ENCODE data around the gene FOXP1. TPM values are rescaled to one million over a fixed set of nuclear protein-coding genes. Genes with fewer than 3 reads are reported as not detected.
A peak's percentile ranks its signal among the peaks of the same experiment; 100 is the strongest.

Gene FOXP1
- total and polyA plus RNA-seq, 2 donors = 26.1 to 42.3 TPM

GRCh38 chr3:71110385-71111222 lies 472.9 kb downstream of the FOXP1 start:
- 98% methylated on average over 8 of the region's 8 CpGs for WGBS
- no peaks in the 10 kb centered on the region for H3K27me3 ChIP-seq (ENCODE audit: control insufficient read depth in 2 of 2, insufficient read depth in 1 of 2, low read length in 1 of 2)
- no peak overlapping the region for H3K4me3 ChIP-seq (ENCODE audit: low read length in 2 of 2)
- H3K9me3 ChIP-seq (ENCODE audit: control insufficient read depth in 2 of 2, insufficient read depth in 1 of 2, low read length in 1 of 2) = no peaks in the 10 kb centered on the region
- H3K27ac ChIP-seq (ENCODE audit: low read depth in 1 of 2, low read length in 1 of 2) = peak overlapping the region in 1 of 2 donors; percentile 8
- no peak for DNase-seq (ENCODE audit: low read depth in 6 of 9, low spot score in 9 of 9)
- peaks cover 0 to 5% of the 10 kb centered on the region in 2 donors for H3K4me1 ChIP-seq (ENCODE audit: control insufficient read depth in 2 of 2, insufficient read depth in 2 of 2, low read length in 2 of 2)
- peaks cover 29 to 63% of the 10 kb centered on the region in 2 donors for H3K36me3 ChIP-seq (ENCODE audit: control insufficient read depth in 2 of 2, insufficient read depth in 2 of 2, low read length in 1 of 2)

DNA sequence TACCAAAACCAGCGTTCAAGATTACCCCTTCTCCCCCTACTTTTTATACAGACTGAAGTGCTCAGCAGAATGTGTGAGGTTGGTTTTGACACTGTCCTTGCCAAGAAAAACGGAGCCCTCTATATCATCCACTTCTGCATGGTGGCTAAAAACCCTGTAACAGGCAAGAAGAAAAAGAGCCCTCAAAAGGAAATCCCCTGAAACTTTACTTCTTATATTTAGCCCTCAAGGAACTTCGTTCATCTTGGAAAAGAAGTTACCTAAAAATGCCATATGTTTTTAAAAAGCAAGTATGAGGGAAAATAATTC lies 473.6 kb downstream of the FOXP1 start:
- Histone ChIP-seq H3K4me3 (ENCODE audit: low read length in 2 of 2) (no peak overlapping the region), H3K4me1 (ENCODE audit: control insufficient read depth in 2 of 2, insufficient read depth in 2 of 2, low read length in 2 of 2) (peaks cover 0 to 5% of the 10 kb centered on the region in 2 donors), H3K27ac (ENCODE audit: low read depth in 1 of 2, low read length in 1 of 2) (peak overlapping the region in 1 of 2 donors; percentile 8), H3K36me3 (ENCODE audit: control insufficient read depth in 2 of 2, insufficient read depth in 2 of 2, low read length in 1 of 2) (peaks cover 29 to 65% of the 10 kb centered on the region in 2 donors), H3K9me3 (ENCODE audit: control insufficient read depth in 2 of 2, insufficient read depth in 1 of 2, low read length in 1 of 2) (no peaks in the 10 kb centered on the region), H3K27me3 (ENCODE audit: control insufficient read depth in 2 of 2, insufficient read depth in 1 of 2, low read length in 1 of 2) (no peaks in the 10 kb centered on the region)
- 86% methylated on average over 3 of the region's 3 CpGs for WGBS
- no peak for DNase-seq (ENCODE audit: low read depth in 6 of 9, low spot score in 9 of 9)

GRCh38 chr3:71109241-71109976 lies 474.1 kb downstream of the FOXP1 start:
- Histone ChIP-seq H3K27ac (ENCODE audit: low read depth in 1 of 2, low read length in 1 of 2) (peak overlapping the region in 1 of 2 donors; percentile 8), H3K9me3 (ENCODE audit: control insufficient read depth in 2 of 2, insufficient read depth in 1 of 2, low read length in 1 of 2) (no peaks in the 10 kb centered on the region), H3K36me3 (ENCODE audit: control insufficient read depth in 2 of 2, insufficient read depth in 2 of 2, low read length in 1 of 2) (peaks cover 26 to 67% of the 10 kb centered on the region in 2 donors), H3K4me3 (ENCODE audit: low read length in 2 of 2) (no peak overlapping the region), H3K27me3 (ENCODE audit: control insufficient read depth in 2 of 2, insufficient read depth in 1 of 2, low read length in 1 of 2) (no peaks in the 10 kb centered on the region), H3K4me1 (ENCODE audit: control insufficient read depth in 2 of 2, insufficient read depth in 2 of 2, low read length in 2 of 2) (peaks cover 0 to 8% of the 10 kb centered on the region in 2 donors)
- no peak for DNase-seq (ENCODE audit: low read depth in 6 of 9, low spot score in 9 of 9)
- WGBS = 96% methylated on average over 8 of the region's 8 CpGs

DNA sequence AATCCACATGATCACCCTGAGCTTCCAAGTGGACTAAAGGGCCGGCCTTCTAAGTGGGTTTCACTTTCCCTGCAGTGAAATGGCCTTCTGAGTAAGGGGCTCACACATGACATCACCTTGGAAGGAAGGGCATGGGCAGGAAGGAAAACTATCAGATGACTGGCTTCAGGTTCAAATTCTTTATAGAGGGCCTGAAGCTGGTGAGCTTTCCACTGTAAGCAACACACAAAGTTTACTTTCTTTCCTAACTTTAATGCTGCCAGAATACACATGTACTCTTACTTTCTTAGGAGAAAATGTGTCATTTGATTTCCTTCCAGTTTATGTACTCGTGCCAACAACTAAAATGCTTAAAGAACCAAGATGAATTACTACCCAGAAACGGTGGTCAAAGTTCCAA lies 475.6 kb downstream of the FOXP1 start:
- Histone ChIP-seq H3K27ac (ENCODE audit: low read depth in 1 of 2, low read length in 1 of 2) (peak overlapping the region; percentile 6 to 23), H3K9me3 (ENCODE audit: control insufficient read depth in 2 of 2, insufficient read depth in 1 of 2, low read length in 1 of 2) (no peaks in the 10 kb centered on the region), H3K36me3 (ENCODE audit: control insufficient read depth in 2 of 2, insufficient read depth in 2 of 2, low read length in 1 of 2) (peaks cover 31 to 56% of the 10 kb centered on the region in 2 donors), H3K4me3 (ENCODE audit: low read length in 2 of 2) (no peak overlapping the region), H3K27me3 (ENCODE audit: control insufficient read depth in 2 of 2, insufficient read depth in 1 of 2, low read length in 1 of 2) (no peaks in the 10 kb centered on the region), H3K4me1 (ENCODE audit: control insufficient read depth in 2 of 2, insufficient read depth in 2 of 2, low read length in 2 of 2) (peaks cover 0 to 6% of the 10 kb centered on the region in 2 donors)
- 87% methylated on average over 3 of the region's 3 CpGs for WGBS
- no peak for DNase-seq (ENCODE audit: low read depth in 6 of 9, low spot score in 9 of 9)

DNA sequence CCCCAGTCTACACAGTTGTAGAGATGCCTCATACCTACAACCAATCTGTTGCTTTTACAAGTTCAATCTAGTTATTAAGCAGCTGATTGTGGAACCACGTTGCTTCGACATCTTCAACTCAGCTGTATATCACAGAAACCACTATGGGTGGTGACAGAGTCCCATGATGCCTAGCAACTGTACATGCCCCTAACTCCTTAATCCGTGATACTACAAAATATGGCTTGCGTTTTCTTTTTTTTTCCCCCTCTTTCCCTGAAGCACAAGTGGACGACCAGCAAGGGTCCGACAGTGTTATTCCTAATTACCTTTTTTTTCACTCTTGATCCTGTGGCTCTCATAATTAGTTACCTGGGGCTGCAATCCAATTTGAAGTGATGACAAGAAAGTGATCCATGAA lies 478.6 kb downstream of the FOXP1 start:
- no peak for DNase-seq (ENCODE audit: low read depth in 6 of 9, low spot score in 9 of 9)
- no peak overlapping the region for H3K27ac ChIP-seq (ENCODE audit: low read depth in 1 of 2, low read length in 1 of 2)

DNA sequence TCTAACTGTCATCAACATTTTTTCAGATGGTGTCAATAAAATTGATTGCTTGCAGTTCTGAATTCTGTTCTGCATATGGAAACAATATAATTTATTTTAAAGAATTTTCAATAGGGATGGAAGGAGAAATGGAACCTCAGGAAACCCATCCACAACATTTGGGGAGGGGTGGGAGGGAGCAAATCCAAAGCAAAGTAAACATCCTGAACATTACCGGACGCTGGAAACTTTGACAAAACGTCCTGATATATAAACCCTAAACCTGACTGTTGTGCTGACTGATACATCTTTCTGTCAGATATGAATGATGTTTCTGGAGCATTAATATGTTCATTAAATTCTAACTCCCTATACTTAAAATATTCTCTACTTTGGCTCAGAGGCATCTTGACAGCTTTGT lies 479.0 kb downstream of the FOXP1 start:
- no peaks in the 10 kb centered on the region for H3K9me3 ChIP-seq (ENCODE audit: control insufficient read depth in 2 of 2, insufficient read depth in 1 of 2, low read length in 1 of 2)
- H3K4me1 ChIP-seq (ENCODE audit: control insufficient read depth in 2 of 2, insufficient read depth in 2 of 2, low read length in 2 of 2) = peaks cover 0 to 6% of the 10 kb centered on the region in 2 donors
- H3K27ac ChIP-seq (ENCODE audit: low read depth in 1 of 2, low read length in 1 of 2) = no peak overlapping the region
- 98% methylated on average over 3 of the region's 3 CpGs for WGBS
- H3K36me3 ChIP-seq (ENCODE audit: control insufficient read depth in 2 of 2, insufficient read depth in 2 of 2, low read length in 1 of 2) = peaks cover 16 to 28% of the 10 kb centered on the region in 2 donors
- no peak overlapping the region for H3K4me3 ChIP-seq (ENCODE audit: low read length in 2 of 2)
- no peak for DNase-seq (ENCODE audit: low read depth in 6 of 9, low spot score in 9 of 9)
- no peaks in the 10 kb centered on the region for H3K27me3 ChIP-seq (ENCODE audit: control insufficient read depth in 2 of 2, insufficient read depth in 1 of 2, low read length in 1 of 2)

More for the DNA sequence above, 478.6 kb downstream of the FOXP1 start:
- Histone ChIP-seq H3K27me3 (ENCODE audit: control insufficient read depth in 2 of 2, insufficient read depth in 1 of 2, low read length in 1 of 2) (no peaks in the 10 kb centered on the region), H3K36me3 (ENCODE audit: control insufficient read depth in 2 of 2, insufficient read depth in 2 of 2, low read length in 1 of 2) (peaks cover 19 to 32% of the 10 kb centered on the region in 2 donors), H3K9me3 (ENCODE audit: control insufficient read depth in 2 of 2, insufficient read depth in 1 of 2, low read length in 1 of 2) (no peaks in the 10 kb centered on the region), H3K4me1 (ENCODE audit: control insufficient read depth in 2 of 2, insufficient read depth in 2 of 2, low read length in 2 of 2) (peaks cover 0 to 6% of the 10 kb centered on the region in 2 donors), H3K4me3 (ENCODE audit: low read length in 2 of 2) (no peak overlapping the region)
- WGBS = 91% methylated on average over 6 of the region's 6 CpGs

GRCh38 chr3:71104121-71104541 lies 479.4 kb downstream of the FOXP1 start:
- Histone ChIP-seq H3K27me3 (ENCODE audit: control insufficient read depth in 2 of 2, insufficient read depth in 1 of 2, low read length in 1 of 2) (no peaks in the 10 kb centered on the region), H3K27ac (ENCODE audit: low read depth in 1 of 2, low read length in 1 of 2) (no peak overlapping the region), H3K9me3 (ENCODE audit: control insufficient read depth in 2 of 2, insufficient read depth in 1 of 2, low read length in 1 of 2) (no peaks in the 10 kb centered on the region), H3K4me1 (ENCODE audit: control insufficient read depth in 2 of 2, insufficient read depth in 2 of 2, low read length in 2 of 2) (peaks cover 0 to 6% of the 10 kb centered on the region in 2 donors), H3K4me3 (ENCODE audit: low read length in 2 of 2) (no peak overlapping the region), H3K36me3 (ENCODE audit: control insufficient read depth in 2 of 2, insufficient read depth in 2 of 2, low read length in 1 of 2) (peaks cover 12 to 24% of the 10 kb centered on the region in 2 donors)
- DNase-seq (ENCODE audit: low read depth in 6 of 9, low spot score in 9 of 9) = no peak
- WGBS = 95% methylated on average over 6 of the region's 6 CpGs

GRCh38 chr3:71103430-71103921 lies 480.1 kb downstream of the FOXP1 start:
- Histone ChIP-seq H3K9me3 (ENCODE audit: control insufficient read depth in 2 of 2, insufficient read depth in 1 of 2, low read length in 1 of 2) (no peaks in the 10 kb centered on the region), H3K27ac (ENCODE audit: low read depth in 1 of 2, low read length in 1 of 2) (peak overlapping the region in 1 of 2 donors; percentile 11), H3K4me1 (ENCODE audit: control insufficient read depth in 2 of 2, insufficient read depth in 2 of 2, low read length in 2 of 2) (peaks cover 0 to 6% of the 10 kb centered on the region in 2 donors), H3K27me3 (ENCODE audit: control insufficient read depth in 2 of 2, insufficient read depth in 1 of 2, low read length in 1 of 2) (no peaks in the 10 kb centered on the region), H3K36me3 (ENCODE audit: control insufficient read depth in 2 of 2, insufficient read depth in 2 of 2, low read length in 1 of 2) (peaks cover 12 to 19% of the 10 kb centered on the region in 2 donors), H3K4me3 (ENCODE audit: low read length in 2 of 2) (no peak overlapping the region)
- 59% methylated on average over 9 of the region's 9 CpGs for WGBS
- no peak for DNase-seq (ENCODE audit: low read depth in 6 of 9, low spot score in 9 of 9)
